Mammary epithelial cell (primary cell): ENCODE results near the gene MERTK.

ENCODE experiments used
- CTCF ChIP-seq, 2 donors: IDR thresholded peaks in 1 of 2; conservative IDR thresholded peaks in 1 of 2; 2 replicates each; pipeline ENCODE4 v1.5.1; 2011 to 2012; ENCODE audit warnings: inconsistent platforms in 2 of 2, low read length in 2 of 2, mild to moderate bottlenecking in 2 of 2, control low read depth in 1 of 2, low read depth in 1 of 2; ENCODE audit not compliant: insufficient read depth in 1 of 2; ENCODE audit errors: extremely low read depth in 1 of 2
- EZH2 ChIP-seq: IDR thresholded peaks from 2 replicates; pipeline ENCODE4 v1.6.1; 2012; ENCODE audit warnings: low read length, inconsistent platforms, borderline replicate concordance

- TF ChIP-seq CTCF (conservative IDR thresholded peaks at IDR 0.05 in 1 of 2, IDR thresholded peaks at IDR 0.05 in 1 of 2; ENCODE audit: extremely low read depth in 1 of 2, insufficient read depth in 1 of 2, low read depth in 1 of 2, low read length in 2 of 2) (no peak), EZH2 (no peak)
Measured at GRCh38 chr2:112021290-112021689, 122.9 kb downstream of the MERTK start.
